ENCODE results near the gene TAC4. TPM values are rescaled to one million over a fixed set of nuclear protein-coding genes. Genes with fewer than 3 reads are reported as not detected.

TAC4 gene
- total and polyA plus RNA-seq, 2 donors (not counting 3 experiments of a cell fraction or from before 2014, with no cell fraction given) = 0.19 TPM; not detected in 1

- Histone ChIP-seq H3K4me3 (replicated peaks in 1 of 3; ENCODE audit: insufficient read depth in 1 of 3, low read depth in 1 of 3, low read length in 3 of 3) (no peak overlapping the region), H3K4me2 (ENCODE audit: insufficient read depth, low read length) (no peak overlapping the region), H4K20me1 (replicated peaks; ENCODE audit: control insufficient read depth, extremely low read depth, insufficient read depth, low read length) (no peaks in the 10 kb centered on the region), H3K9me1 (replicated peaks; ENCODE audit: control insufficient read depth, extremely low read depth, insufficient read depth, low read length) (no peaks in the 10 kb centered on the region), H3K4me1 (ENCODE audit: control insufficient read depth, extremely low read depth, insufficient read depth, low read length) (peaks cover 54% of the 10 kb centered on the region), H3K79me2 (ENCODE audit: control insufficient read depth, insufficient read depth, low read length) (peaks cover 9% of the 10 kb centered on the region), H3K9ac (replicated peaks; ENCODE audit: extremely low read depth, insufficient read depth, low read length) (no peak overlapping the region), H3K9me3 (replicated peaks; ENCODE audit: control insufficient read depth, insufficient read depth, low read length) (no peaks in the 10 kb centered on the region), H3K27ac (ENCODE audit: insufficient read depth, low read depth, low read length) (no peak overlapping the region), H3K27me3 (ENCODE audit: control insufficient read depth in 2 of 2, insufficient read depth in 2 of 2, low read length in 2 of 2) (no peaks in the 10 kb centered on the region), H3K36me3 (ENCODE audit: control insufficient read depth in 2 of 2, extremely low read depth in 1 of 2, insufficient read depth in 2 of 2, low read length in 2 of 2) (peaks cover 11 to 25% of the 10 kb centered on the region in 2 experiments), H2AFZ (ENCODE audit: low read depth, low read length) (no peak overlapping the region)
- BruUV-seq (replicated peaks) = no TSS peak
- TF ChIP-seq MAX (IDR thresholded peaks at IDR 0.05; ENCODE audit: insufficient read depth, insufficient read length) = no peak
- no peak for TF ChIP-seq MYC (IDR thresholded peaks at IDR 0.05; ENCODE audit: low read depth, low read length)
- TF ChIP-seq FOS (IDR thresholded peaks at IDR 0.05; ENCODE audit: borderline replicate concordance, insufficient read depth, low read length) = no peak
- TF ChIP-seq, protein P1, sequence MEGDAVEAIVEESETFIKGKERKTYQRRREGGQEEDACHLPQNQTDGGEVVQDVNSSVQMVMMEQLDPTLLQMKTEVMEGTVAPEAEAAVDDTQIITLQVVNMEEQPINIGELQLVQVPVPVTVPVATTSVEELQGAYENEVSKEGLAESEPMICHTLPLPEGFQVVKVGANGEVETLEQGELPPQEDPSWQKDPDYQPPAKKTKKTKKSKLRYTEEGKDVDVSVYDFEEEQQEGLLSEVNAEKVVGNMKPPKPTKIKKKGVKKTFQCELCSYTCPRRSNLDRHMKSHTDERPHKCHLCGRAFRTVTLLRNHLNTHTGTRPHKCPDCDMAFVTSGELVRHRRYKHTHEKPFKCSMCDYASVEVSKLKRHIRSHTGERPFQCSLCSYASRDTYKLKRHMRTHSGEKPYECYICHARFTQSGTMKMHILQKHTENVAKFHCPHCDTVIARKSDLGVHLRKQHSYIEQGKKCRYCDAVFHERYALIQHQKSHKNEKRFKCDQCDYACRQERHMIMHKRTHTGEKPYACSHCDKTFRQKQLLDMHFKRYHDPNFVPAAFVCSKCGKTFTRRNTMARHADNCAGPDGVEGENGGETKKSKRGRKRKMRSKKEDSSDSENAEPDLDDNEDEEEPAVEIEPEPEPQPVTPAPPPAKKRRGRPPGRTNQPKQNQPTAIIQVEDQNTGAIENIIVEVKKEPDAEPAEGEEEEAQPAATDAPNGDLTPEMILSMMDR (IDR thresholded peaks at IDR 0.05; ENCODE audit: extremely low read depth in 1 of 2, insufficient read depth in 1 of 2, low read depth in 1 of 2, low read length in 2 of 2) = no peak
- TF ChIP-seq POLR2A (IDR thresholded peaks at IDR 0.05; ENCODE audit: low read depth, low read length) = no peak
- TF ChIP-seq POLR2AphosphoS5 (IDR thresholded peaks at IDR 0.05; ENCODE audit: insufficient read depth, low read depth, low read length) = no peak
- TF ChIP-seq EZH2 (IDR thresholded peaks at IDR 0.05; ENCODE audit: borderline replicate concordance, low read depth, low read length, severe bottlenecking) = no peak
- no peak for TF ChIP-seq JUN (IDR thresholded peaks at IDR 0.05; ENCODE audit: borderline replicate concordance, insufficient read depth, insufficient read length, low read depth)
- TF ChIP-seq GATA2 (IDR thresholded peaks at IDR 0.05; ENCODE audit: insufficient read depth, insufficient read length, low read depth, low read length) = no peak
- CTCF ChIA-PET = interaction anchor here (0.7 to 1.0 kb wide), 2 partner anchors 15 to 34 kb away, joined by 3 read pairs; no protein-coding TSS in a partner anchor
- dilution Hi-C loops (cut with MboI; ENCODE audit: extremely low pct_ligation_motif_present, low sequenced_read_pairs) = no loop called here
- intact Hi-C loops (cut with micrococcal nuclease) = loop anchor here (2.0 kb wide), 1 partner anchor 15 kb away; no protein-coding TSS in a partner anchor
- DNase-seq (ENCODE audit: low read depth, low spot score) (no peak), FAIRE-seq (no peak)
- POLR2A ChIA-PET = interaction anchor here (0.7 kb wide), 1 partner anchor 8 kb away, joined by 4 read pairs; no protein-coding TSS in a partner anchor
These were observed 29.9 kb downstream of the TAC4 start for GRCh38 chr17:49817993-49818392.
